ENCODE data around the gene OR8G5. TPM values are rescaled to one million over a fixed set of nuclear protein-coding genes. Genes with fewer than 3 reads are reported as not detected.

Gene OR8G5
- total and polyA plus RNA-seq, 2 donors (not counting 1 experiment from before 2014, with no cell fraction given): not detected

DNA sequence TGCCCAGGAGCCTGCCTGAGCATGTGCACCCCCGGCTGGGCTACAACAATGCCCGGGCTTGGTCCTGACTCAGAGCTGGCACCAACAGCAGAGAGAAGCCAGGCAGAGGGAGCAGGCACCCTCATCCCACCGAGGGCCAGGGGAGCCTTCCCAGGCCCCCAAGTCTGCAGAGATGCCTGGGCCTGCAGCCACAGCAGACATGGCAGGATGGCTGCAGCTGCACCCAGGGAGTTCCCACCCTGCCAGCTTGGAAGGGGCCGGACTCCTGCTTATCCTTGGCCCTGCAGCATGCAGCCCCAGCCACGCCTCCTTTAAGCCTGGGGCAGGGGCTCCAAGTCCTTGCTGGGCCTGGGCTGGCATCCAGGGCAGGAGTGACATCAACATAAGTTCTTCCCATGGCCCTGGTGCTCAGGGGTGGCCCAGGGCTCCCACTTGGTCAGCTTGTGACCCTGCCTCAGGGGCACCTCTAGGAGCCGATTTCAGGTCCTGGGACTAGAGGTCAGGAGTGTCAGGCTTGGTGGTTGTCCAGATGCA, 46.3 kb upstream of the OR8G5 start:
- Mint-ChIP-seq H3K27me3 (no peaks in the 10 kb centered on the region), H3K9me3 (ENCODE audit: insufficient read depth) (no peaks in the 10 kb centered on the region), H3K27ac (no peak overlapping the region), H3K4me3 (no peak overlapping the region), H3K4me1 (no peaks in the 10 kb centered on the region)
- Histone ChIP-seq H3K4me2 (replicated peaks; ENCODE audit: low read depth, low read length, poor library complexity, severe bottlenecking) (no peak overlapping the region), H3K4me3 (ENCODE audit: control extremely low read depth in 1 of 5, extremely low read depth in 1 of 5, insufficient read depth in 1 of 5, low read depth in 2 of 5, low read length in 4 of 5) (no peak overlapping the region), H4K20me1 (ENCODE audit: control insufficient read depth, insufficient read depth, low read length, poor library complexity, severe bottlenecking) (no peaks in the 10 kb centered on the region), H3K79me2 (ENCODE audit: control insufficient read depth, insufficient read depth, low read length) (no peaks in the 10 kb centered on the region), H3K9ac (ENCODE audit: low read length) (no peak overlapping the region), H3K36me3 (replicated peaks in 1 of 2; ENCODE audit: control extremely low read depth in 1 of 2, control insufficient read depth in 1 of 2, extremely low read depth in 1 of 2, insufficient read depth in 2 of 2, low read length in 1 of 2) (no peaks in the 10 kb centered on the region), H3K27ac (ENCODE audit: low read length in 2 of 2) (no peak overlapping the region), H3K9me3 (ENCODE audit: control extremely low read depth in 1 of 3, control insufficient read depth in 2 of 3, insufficient read depth in 1 of 3, low read length in 2 of 3) (no peaks in the 10 kb centered on the region), H3K4me1 (ENCODE audit: control insufficient read depth in 2 of 2, insufficient read depth in 2 of 2, low read length in 2 of 2) (no peaks in the 10 kb centered on the region), H2AFZ (ENCODE audit: insufficient read depth, low read depth, low read length, poor library complexity, severe bottlenecking) (no peak overlapping the region), H3K27me3 (replicated peaks in 1 of 4; ENCODE audit: control extremely low read depth in 1 of 4, control insufficient read depth in 3 of 4, insufficient read depth in 4 of 4, low read length in 3 of 4) (no peaks in the 10 kb centered on the region)
- ChIA-PET POLR2A (no interaction called here), CTCF (no interaction called here)
- ATAC-seq (ENCODE audit: low read depth) (no peak), DNase-seq (no peak)
- TF ChIP-seq, protein P1, sequence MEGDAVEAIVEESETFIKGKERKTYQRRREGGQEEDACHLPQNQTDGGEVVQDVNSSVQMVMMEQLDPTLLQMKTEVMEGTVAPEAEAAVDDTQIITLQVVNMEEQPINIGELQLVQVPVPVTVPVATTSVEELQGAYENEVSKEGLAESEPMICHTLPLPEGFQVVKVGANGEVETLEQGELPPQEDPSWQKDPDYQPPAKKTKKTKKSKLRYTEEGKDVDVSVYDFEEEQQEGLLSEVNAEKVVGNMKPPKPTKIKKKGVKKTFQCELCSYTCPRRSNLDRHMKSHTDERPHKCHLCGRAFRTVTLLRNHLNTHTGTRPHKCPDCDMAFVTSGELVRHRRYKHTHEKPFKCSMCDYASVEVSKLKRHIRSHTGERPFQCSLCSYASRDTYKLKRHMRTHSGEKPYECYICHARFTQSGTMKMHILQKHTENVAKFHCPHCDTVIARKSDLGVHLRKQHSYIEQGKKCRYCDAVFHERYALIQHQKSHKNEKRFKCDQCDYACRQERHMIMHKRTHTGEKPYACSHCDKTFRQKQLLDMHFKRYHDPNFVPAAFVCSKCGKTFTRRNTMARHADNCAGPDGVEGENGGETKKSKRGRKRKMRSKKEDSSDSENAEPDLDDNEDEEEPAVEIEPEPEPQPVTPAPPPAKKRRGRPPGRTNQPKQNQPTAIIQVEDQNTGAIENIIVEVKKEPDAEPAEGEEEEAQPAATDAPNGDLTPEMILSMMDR (IDR thresholded peaks at IDR 0.05): no peak
- TF ChIP-seq EZH2 (IDR thresholded peaks at IDR 0.05; ENCODE audit: borderline replicate concordance, insufficient read depth, low read depth, low read length, poor library complexity, severe bottlenecking): no peak
- WGBS (ENCODE audit: insufficient coverage): 93% methylated on average over 6 of the region's 6 CpGs
- intact Hi-C loops (cut with micrococcal nuclease): no loop called here

DNA sequence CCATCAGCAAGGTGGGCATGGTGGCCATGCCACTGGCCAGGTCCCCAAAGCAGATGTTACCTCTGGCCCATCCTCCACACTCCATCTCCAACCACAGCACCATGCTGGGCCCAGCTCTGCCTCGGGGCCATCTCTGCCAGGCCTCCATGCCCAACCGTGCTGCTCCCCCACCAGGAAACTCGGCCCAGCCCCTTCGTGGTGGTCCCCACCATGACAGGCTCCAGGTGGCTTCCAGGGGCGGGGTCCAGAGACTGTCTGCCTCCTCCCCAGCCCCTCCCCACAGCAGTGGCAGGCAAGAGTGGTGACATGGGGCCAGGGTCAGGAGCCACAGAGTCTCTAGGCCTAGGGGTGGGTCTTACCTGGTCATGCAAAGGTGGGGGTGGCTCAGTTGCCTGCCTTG, 45.8 kb upstream of the OR8G5 start:
- Histone ChIP-seq H3K79me2 (ENCODE audit: control insufficient read depth, insufficient read depth, low read length) (no peaks in the 10 kb centered on the region), H3K27me3 (replicated peaks in 1 of 4; ENCODE audit: control extremely low read depth in 1 of 4, control insufficient read depth in 3 of 4, insufficient read depth in 4 of 4, low read length in 3 of 4) (no peaks in the 10 kb centered on the region), H3K27ac (ENCODE audit: low read length in 2 of 2) (no peak overlapping the region), H3K36me3 (replicated peaks in 1 of 2; ENCODE audit: control extremely low read depth in 1 of 2, control insufficient read depth in 1 of 2, extremely low read depth in 1 of 2, insufficient read depth in 2 of 2, low read length in 1 of 2) (no peaks in the 10 kb centered on the region), H4K20me1 (ENCODE audit: control insufficient read depth, insufficient read depth, low read length, poor library complexity, severe bottlenecking) (no peaks in the 10 kb centered on the region), H3K9ac (ENCODE audit: low read length) (no peak overlapping the region), H3K4me3 (ENCODE audit: control extremely low read depth in 1 of 5, extremely low read depth in 1 of 5, insufficient read depth in 1 of 5, low read depth in 2 of 5, low read length in 4 of 5) (no peak overlapping the region), H3K4me1 (ENCODE audit: control insufficient read depth in 2 of 2, insufficient read depth in 2 of 2, low read length in 2 of 2) (no peaks in the 10 kb centered on the region), H3K9me3 (ENCODE audit: control extremely low read depth in 1 of 3, control insufficient read depth in 2 of 3, insufficient read depth in 1 of 3, low read length in 2 of 3) (no peaks in the 10 kb centered on the region), H3K4me2 (replicated peaks; ENCODE audit: low read depth, low read length, poor library complexity, severe bottlenecking) (no peak overlapping the region), H2AFZ (ENCODE audit: insufficient read depth, low read depth, low read length, poor library complexity, severe bottlenecking) (no peak overlapping the region)
- Mint-ChIP-seq H3K9me3 (ENCODE audit: insufficient read depth) (no peaks in the 10 kb centered on the region), H3K27ac (no peak overlapping the region), H3K4me3 (no peak overlapping the region), H3K27me3 (no peaks in the 10 kb centered on the region), H3K4me1 (no peaks in the 10 kb centered on the region)
- TF ChIP-seq, protein P1 (IDR thresholded peaks at IDR 0.05): no peak
- no peak for TF ChIP-seq EZH2 (IDR thresholded peaks at IDR 0.05; ENCODE audit: borderline replicate concordance, insufficient read depth, low read depth, low read length, poor library complexity, severe bottlenecking)
- intact Hi-C loops (cut with micrococcal nuclease): no loop called here
- 65% methylated on average over 5 of the region's 5 CpGs for WGBS (ENCODE audit: insufficient coverage)
- POLR2A ChIA-PET: no interaction called here
- CTCF ChIA-PET: no interaction called here
- DNase-seq: no peak
- no peak for ATAC-seq (ENCODE audit: low read depth)

All from B cell (primary cell).